ENCODE data around the gene ARF1. TPM values are rescaled to one million over a fixed set of nuclear protein-coding genes. Genes with fewer than 3 reads are reported as not detected.

The ARF1 gene
- polyA plus RNA-seq, 1 donor (not counting 4 experiments of a cell fraction or from before 2014, with no cell fraction given) = 295 TPM

DNA sequence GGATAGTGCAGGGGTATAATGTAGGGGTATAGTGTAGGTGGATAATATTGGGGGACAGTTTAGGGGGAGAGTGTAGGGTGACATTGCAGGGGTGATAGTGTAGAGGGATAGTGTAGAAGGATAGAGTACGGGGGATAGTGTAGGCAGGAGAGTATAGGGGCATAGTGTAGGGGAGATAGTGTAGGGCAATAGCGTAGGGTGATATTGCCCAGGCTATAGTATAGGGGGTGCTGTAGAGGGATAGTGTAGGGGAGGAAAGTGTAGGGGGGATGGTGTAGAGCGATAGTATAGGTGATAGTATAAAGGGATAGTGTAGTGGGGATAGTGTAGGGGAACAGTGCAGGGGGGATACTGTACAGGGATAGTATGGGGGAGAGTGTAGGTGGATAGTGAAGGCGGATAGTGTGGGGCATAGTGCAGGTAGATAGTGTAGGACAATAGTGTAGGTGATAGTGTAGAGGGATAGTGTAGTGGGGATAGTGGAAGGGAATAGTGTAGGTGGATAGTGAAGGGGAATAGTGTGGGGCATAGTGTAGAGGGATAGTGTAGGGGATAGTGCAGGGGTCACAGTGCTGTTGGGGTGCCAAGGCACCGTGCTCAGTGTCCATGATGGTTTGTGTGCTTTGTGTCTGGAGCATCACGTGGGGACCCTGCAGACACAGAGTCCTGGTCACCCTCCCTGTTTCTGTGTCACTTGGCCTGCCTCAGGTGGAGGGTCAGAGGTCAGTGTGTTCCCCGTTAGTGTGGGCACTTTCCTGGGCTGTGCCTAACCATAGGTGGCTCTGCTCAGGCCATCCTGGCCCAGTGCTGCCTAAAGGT is 10.5 kb upstream of the ARF1 start:
- Histone ChIP-seq H3K27ac (ENCODE audit: control insufficient read depth, insufficient read depth, low read length) (no peak overlapping the region), H3K4me1 (ENCODE audit: control insufficient read depth, extremely low read depth, insufficient read depth, low read length) (no peaks in the 10 kb centered on the region), H3K36me3 (ENCODE audit: control insufficient read depth in 2 of 2, extremely low read depth in 1 of 2, insufficient read depth in 2 of 2, low read length in 2 of 2) (no peaks in the 10 kb centered on the region), H3K4me2 (ENCODE audit: control insufficient read depth, extremely low read depth, insufficient read depth, low read depth, low read length) (no peak overlapping the region), H3K9ac (ENCODE audit: control insufficient read depth, extremely low read depth, insufficient read depth, low read length) (no peak overlapping the region), H3K27me3 (ENCODE audit: control insufficient read depth, extremely low read depth, insufficient read depth, low read length) (peaks cover 5% of the 10 kb centered on the region), H3K79me2 (ENCODE audit: control insufficient read depth, insufficient read depth, low read length) (no peaks in the 10 kb centered on the region), H4K20me1 (ENCODE audit: control insufficient read depth, extremely low read depth, insufficient read depth, low read length) (no peaks in the 10 kb centered on the region), H2AFZ (ENCODE audit: control insufficient read depth, low read length) (no peak overlapping the region), H3K4me3 (ENCODE audit: control insufficient read depth in 2 of 3, extremely low read depth in 1 of 3, insufficient read depth in 2 of 3, low read depth in 1 of 3, low read length in 3 of 3) (no peak overlapping the region), H3K9me3 (ENCODE audit: control insufficient read depth, low read depth, low read length) (no peaks in the 10 kb centered on the region), H3K9me1 (ENCODE audit: control insufficient read depth, extremely low read depth, insufficient read depth, low read length) (no peaks in the 10 kb centered on the region)
- DNase-seq (ENCODE audit: low read depth, low spot score) (no peak), FAIRE-seq (no peak)
- TF ChIP-seq EZH2 (IDR thresholded peaks at IDR 0.05; ENCODE audit: low read length) (no peak), CTCF (optimal IDR thresholded peaks at IDR 0.05 in 1 of 3, IDR thresholded peaks at IDR 0.05 in 1 of 3, conservative IDR thresholded peaks at IDR 0.05 in 1 of 3; ENCODE audit: extremely low read depth in 1 of 3, insufficient read depth in 2 of 3, low read length in 3 of 3) (no peak)
- dilution Hi-C loops (cut with MboI; ENCODE audit: extremely low pct_ligation_motif_present, low sequenced_read_pairs) = no loop called here

- Histone ChIP-seq H3K4me2 (ENCODE audit: control insufficient read depth, extremely low read depth, insufficient read depth, low read depth, low read length) (no peak overlapping the region), H3K36me3 (ENCODE audit: control insufficient read depth in 2 of 2, extremely low read depth in 1 of 2, insufficient read depth in 2 of 2, low read length in 2 of 2) (no peaks in the 10 kb centered on the region), H3K9me3 (ENCODE audit: control insufficient read depth, low read depth, low read length) (no peaks in the 10 kb centered on the region), H3K9me1 (ENCODE audit: control insufficient read depth, extremely low read depth, insufficient read depth, low read length) (no peaks in the 10 kb centered on the region), H2AFZ (ENCODE audit: control insufficient read depth, low read length) (no peak overlapping the region), H3K9ac (ENCODE audit: control insufficient read depth, extremely low read depth, insufficient read depth, low read length) (no peak overlapping the region), H3K27me3 (ENCODE audit: control insufficient read depth, extremely low read depth, insufficient read depth, low read length) (no peaks in the 10 kb centered on the region), H3K79me2 (ENCODE audit: control insufficient read depth, insufficient read depth, low read length) (no peaks in the 10 kb centered on the region), H3K4me1 (ENCODE audit: control insufficient read depth, extremely low read depth, insufficient read depth, low read length) (no peaks in the 10 kb centered on the region), H4K20me1 (ENCODE audit: control insufficient read depth, extremely low read depth, insufficient read depth, low read length) (no peaks in the 10 kb centered on the region), H3K4me3 (ENCODE audit: control insufficient read depth in 2 of 3, extremely low read depth in 1 of 3, insufficient read depth in 2 of 3, low read depth in 1 of 3, low read length in 3 of 3) (no peak overlapping the region), H3K27ac (ENCODE audit: control insufficient read depth, insufficient read depth, low read length) (no peak overlapping the region)
- FAIRE-seq = no peak
- TF ChIP-seq EZH2 (IDR thresholded peaks at IDR 0.05; ENCODE audit: low read length) (no peak), CTCF (optimal IDR thresholded peaks at IDR 0.05 in 1 of 3, IDR thresholded peaks at IDR 0.05 in 1 of 3, conservative IDR thresholded peaks at IDR 0.05 in 1 of 3; ENCODE audit: extremely low read depth in 1 of 3, insufficient read depth in 2 of 3, low read length in 3 of 3) (no peak)
- no peak for DNase-seq (ENCODE audit: low read depth, low spot score)
- dilution Hi-C loops (cut with MboI; ENCODE audit: extremely low pct_ligation_motif_present, low sequenced_read_pairs) = no loop called here
Observed at GRCh38 chr1:228072658-228073043, 9.9 kb upstream of the ARF1 start.

Data from keratinocyte (primary cell).